IMR-90 (cell line): ENCODE measurements around the gene ISM2. TPM values are rescaled to one million over a fixed set of nuclear protein-coding genes. Genes with fewer than 3 reads are reported as not detected.

ENCODE experiments used
- ATAC-seq: fragments of 200-7000 bp; cut with Tn5 transposase; 2 replicates; pipeline ENCODE4 v1.9.1; 2020; ENCODE audit warnings: low read depth, mild to moderate bottlenecking, moderate library complexity
- BruUV-seq: library from RNA; stranded (reverse); fragments of 400-500 nt; replicated peaks from 2 replicates; lab custom pipeline; 2021; lab: Mats Ljungman, UMichigan
- CTCF ChIA-PET: fragments of 300-600 bp; formaldehyde crosslinking; extraction: SDS; loops from one replicate; lab custom pipeline; 2021; ENCODE audit warnings: antibody characterized with exemption; lab: Yijun Ruan, JAX
- POLR2A ChIA-PET: fragments of 300-600 bp; sonication (Branson Sonifier 250); formaldehyde crosslinking; loops from one replicate; lab custom pipeline; 2022; ENCODE audit warnings: antibody characterized with exemption; ENCODE audit not compliant: unreplicated experiment; lab: Charles Lee
- DNase-seq: peaks from one replicate; pipeline ENCODE4 v3.0.0; 2013
- H2AFZ ChIP-seq: replicated peaks from 2 replicates; pipeline ENCODE3; 2013; ENCODE audit warnings: low read length, mild to moderate bottlenecking; ENCODE audit not compliant: poor library complexity
- H2AK5ac ChIP-seq: 2 replicates; pipeline ENCODE4 v1.6.1; 2013; ENCODE audit warnings: low read depth, low read length, inconsistent platforms
- H2AK9ac ChIP-seq: replicated peaks from 2 replicates; pipeline ENCODE3; 2013; ENCODE audit warnings: mild to moderate bottlenecking, low read depth, low read length, moderate library complexity; ENCODE audit not compliant: poor library complexity
- H2BK120ac ChIP-seq: 2 replicates; pipeline ENCODE4 v1.6.1; 2013; ENCODE audit warnings: low read depth, low read length, inconsistent platforms
- H2BK15ac ChIP-seq: 3 replicates; pipeline ENCODE4 v1.6.1; 2013; ENCODE audit warnings: low read depth, low read length, inconsistent platforms
- H2BK20ac ChIP-seq: 2 replicates; pipeline ENCODE4 v1.6.1; 2013; ENCODE audit warnings: low read depth, mild to moderate bottlenecking, inconsistent platforms, low read length, moderate library complexity
- H2BK5ac ChIP-seq: 2 replicates; pipeline ENCODE4 v1.6.1; 2013; ENCODE audit warnings: mild to moderate bottlenecking, low read depth, low read length, inconsistent platforms; ENCODE audit not compliant: poor library complexity, severe bottlenecking
- H3K14ac ChIP-seq: replicated peaks from 2 replicates; pipeline ENCODE4 v1.6.1; 2013; ENCODE audit warnings: low read depth, low read length, inconsistent platforms
- H3K18ac ChIP-seq: 2 replicates; pipeline ENCODE4 v1.6.1; 2013; ENCODE audit warnings: low read depth, low read length, control low read depth
- H3K23ac ChIP-seq: 2 replicates; pipeline ENCODE4 v1.6.1; 2013; ENCODE audit warnings: low read depth, low read length, inconsistent platforms
- H3K27ac ChIP-seq: 2 replicates; pipeline ENCODE4 v1.5.1; 2013; ENCODE audit warnings: mild to moderate bottlenecking, control low read depth, low read length; ENCODE audit not compliant: insufficient read depth
- H3K27me3 ChIP-seq: 2 replicates; pipeline ENCODE4 v1.6.1; 2013; ENCODE audit warnings: low read length; ENCODE audit not compliant: control insufficient read depth, insufficient read depth
- H3K36me3 ChIP-seq: 2 replicates; pipeline ENCODE4 v1.6.1; 2013; ENCODE audit warnings: low read length, mixed read lengths; ENCODE audit not compliant: control insufficient read depth, insufficient read depth
- H3K4ac ChIP-seq: 2 replicates; pipeline ENCODE4 v1.6.1; 2013; ENCODE audit warnings: low read depth, low read length, inconsistent platforms
- H3K4me1 ChIP-seq: 2 replicates; pipeline ENCODE4 v1.6.1; 2013; ENCODE audit warnings: low read length, mixed read lengths; ENCODE audit not compliant: control insufficient read depth, insufficient read depth
- H3K4me2 ChIP-seq: 2 replicates; pipeline ENCODE4 v1.6.1; 2013; ENCODE audit warnings: low read depth, mild to moderate bottlenecking, control low read depth, low read length, moderate library complexity
- H3K4me3 ChIP-seq: 2 replicates; pipeline ENCODE4 v1.5.1; 2013; ENCODE audit warnings: low read depth, mild to moderate bottlenecking, control low read depth, low read length, moderate library complexity; ENCODE audit not compliant: insufficient read depth
- H3K56ac ChIP-seq: 2 replicates; pipeline ENCODE4 v1.6.1; 2013; ENCODE audit warnings: low read length, inconsistent platforms; ENCODE audit not compliant: insufficient read depth; ENCODE audit errors: extremely low read depth
- H3K79me1 ChIP-seq, 2 experiments: 2 replicates each; pipeline ENCODE4 v1.6.1; 2013; ENCODE audit warnings: low read length in 2 of 2, inconsistent platforms in 1 of 2, low read depth in 1 of 2
- H3K9ac ChIP-seq: 2 replicates; pipeline ENCODE4 v1.6.1; 2013; ENCODE audit warnings: low read depth, low read length, control low read depth
- H3K9me1 ChIP-seq: 2 replicates; pipeline ENCODE4 v1.6.1; 2013; ENCODE audit warnings: low read length, inconsistent platforms; ENCODE audit not compliant: insufficient read depth
- H3K9me3 ChIP-seq: 2 replicates; pipeline ENCODE4 v1.6.1; 2013; ENCODE audit warnings: low read length; ENCODE audit not compliant: control insufficient read depth, insufficient read depth
- H4K20me1 ChIP-seq: 2 replicates; pipeline ENCODE4 v1.6.1; 2013; ENCODE audit warnings: low read length, inconsistent platforms; ENCODE audit not compliant: insufficient read depth
- H4K5ac ChIP-seq: 2 replicates; pipeline ENCODE4 v1.6.1; 2013; ENCODE audit warnings: mild to moderate bottlenecking, low read depth, low read length, control low read depth
- H4K8ac ChIP-seq, 2 experiments: 2 replicates each; pipeline ENCODE4 v1.6.1; 2013; ENCODE audit warnings: low read depth in 2 of 2, low read length in 2 of 2, control low read depth in 1 of 2, inconsistent platforms in 1 of 2
- H4K91ac ChIP-seq: 2 replicates; pipeline ENCODE4 v1.6.1; 2013; ENCODE audit warnings: low read depth, low read length, inconsistent platforms; ENCODE audit not compliant: insufficient read depth
- BHLHE40 ChIP-seq: fragments of 150-350 bp; IDR thresholded peaks from 2 replicates; pipeline ENCODE4 v1.6.1; 2016; ENCODE audit warnings: mild to moderate bottlenecking, low read depth, low read length
- CEBPB ChIP-seq: IDR thresholded peaks from 2 replicates; pipeline ENCODE4 v1.6.1; 2012; ENCODE audit warnings: low read depth, low read length, improper control_type of control experiment
- CTCF ChIP-seq: conservative IDR thresholded peaks from 2 replicates; pipeline ENCODE4 v1.5.1; 2012; ENCODE audit warnings: mild to moderate bottlenecking, low read depth, low read length, improper control_type of control experiment
- MAFK ChIP-seq: IDR thresholded peaks from 2 replicates; pipeline ENCODE4 v1.6.1; 2012; ENCODE audit warnings: low read depth, low read length, improper control_type of control experiment
- MAZ ChIP-seq: IDR thresholded peaks from 2 replicates; pipeline ENCODE4 v1.6.1; 2012; ENCODE audit warnings: low read depth, mild to moderate bottlenecking, low read length, improper control_type of control experiment, moderate library complexity, borderline replicate concordance
- MXI1 ChIP-seq: IDR thresholded peaks from 2 replicates; pipeline ENCODE4 v1.6.1; 2012; ENCODE audit warnings: low read depth, mild to moderate bottlenecking, low read length, moderate library complexity, borderline replicate concordance
- NFE2L2 ChIP-seq: fragments of 150-350 bp; IDR thresholded peaks from 2 replicates; pipeline ENCODE4 v1.6.1; 2016; ENCODE audit warnings: low read depth, mild to moderate bottlenecking, low read length
- POLR2A ChIP-seq: IDR thresholded peaks from 2 replicates; pipeline ENCODE4 v1.6.1; 2012; ENCODE audit warnings: mild to moderate bottlenecking, low read depth, low read length
- RAD21 ChIP-seq: IDR thresholded peaks from 2 replicates; pipeline ENCODE4 v1.6.1; 2012; ENCODE audit warnings: low read length, improper control_type of control experiment
- RCOR1 ChIP-seq: IDR thresholded peaks from 2 replicates; pipeline ENCODE4 v1.6.1; 2012; ENCODE audit warnings: mild to moderate bottlenecking, low read length, improper control_type of control experiment; ENCODE audit not compliant: insufficient replicate concordance
- RFX5 ChIP-seq: IDR thresholded peaks from 2 replicates; pipeline ENCODE4 v1.8.0; 2012; ENCODE audit warnings: low read depth, mild to moderate bottlenecking, low read length, moderate library complexity
- SMC3 ChIP-seq: fragments of 150-350 bp; IDR thresholded peaks from 2 replicates; pipeline ENCODE4 v1.6.1; 2016; ENCODE audit warnings: low read depth, mild to moderate bottlenecking, antibody characterized with exemption, low read length, moderate library complexity
- USF2 ChIP-seq: fragments of 150-350 bp; IDR thresholded peaks from 2 replicates; pipeline ENCODE4 v1.6.1; 2017; ENCODE audit warnings: mild to moderate bottlenecking, antibody characterized with exemption, low read length, low read depth
- WGBS, 2 experiments: methylation state at CpG; one replicate each; pipeline versions ENCODE4 v1.1.5 to v1.1.7; 2013; ENCODE audit warnings: missing lambda C conversion rate in 2 of 2; ENCODE audit not compliant: insufficient read length in 1 of 2; ENCODE audit errors: extremely low coverage in 2 of 2; 5-methylcytosine and 5-hydroxymethylcytosine counted together
- dilution Hi-C: fragments of 300-500 bp; cut with HindIII; formaldehyde crosslinking; loops from one replicate; pipeline ENCODE4 v1.14.3; 2018; ENCODE audit warnings: low sequenced_read_pairs; ENCODE audit not compliant: unreplicated experiment
- in situ Hi-C: fragments of 300-500 bp; cut with MboI; formaldehyde crosslinking; loops from 3 replicates; pipeline ENCODE4 v1.14.3; 2019; ENCODE audit warnings: low sequenced_read_pairs, inconsistent platforms, mixed read lengths
- intact Hi-C: fragments of 100-400 bp; cut with micrococcal nuclease; formaldehyde crosslinking; loops from 2 replicates; pipeline ENCODE4 v1.10.0; 2022
- polyA plus RNA-seq, 3 experiments: library from polyadenylated mRNA; depleted of rRNA; stranded (reverse); fragments of >200 nt; gene quantifications; 2 replicates each; pipeline ENCODE4 v1.2.3, GENCODE V29; 2012; ENCODE audit warnings: low replicate concordance in 1 of 3
- total RNA-seq: library from RNA; depleted of rRNA; stranded (reverse); fragments of >200 nt; gene quantifications from 2 replicates; pipeline ENCODE4 v1.2.3, GENCODE V29; 2012

ISM2 gene
- total and polyA plus RNA-seq, 2 of the 4 experiments (the other 2 are of a cell fraction), result under 0.01 to 0.12 TPM

GRCh38 chr14:77542421-77543239 is 44.0 kb upstream of the ISM2 start:
- Histone ChIP-seq H2BK15ac (no peak overlapping the region), H4K5ac (no peak overlapping the region), H3K18ac (no peak overlapping the region), H4K91ac (no peak overlapping the region), H2BK120ac (no peak overlapping the region; the same call in 1 of the 2 replicates), H3K27me3 (no peaks in the 10 kb centered on the region), H3K4me1 (peaks cover 8% of the 10 kb centered on the region; the same call in 1 of the 2 replicates), H3K23ac (peak overlapping the region; percentile 24; the same call in 1 of the 2 replicates), H3K9ac (no peak overlapping the region), H3K27ac (no peak overlapping the region), H3K4me2 (no peak overlapping the region), H4K20me1 (no peaks in the 10 kb centered on the region), H3K36me3 (peaks cover 16% of the 10 kb centered on the region), H4K8ac (no peak overlapping the region), H3K79me1 (peaks cover 17 to 35% of the 10 kb centered on the region in 2 experiments), H2AFZ (no peak overlapping the region), H3K14ac (no peak overlapping the region), H3K9me3 (no peaks in the 10 kb centered on the region), H2BK5ac (no peak overlapping the region), H2BK20ac (no peak overlapping the region), H3K56ac (0 out of 2 replicates have a peak overlapping the region, but pooled peaks have one; percentile 11), H3K4me3 (no peak overlapping the region), H2AK5ac (no peak overlapping the region), H3K4ac (0 out of 2 replicates have a peak overlapping the region, but pooled peaks have one; percentile 9), H2AK9ac (no peak overlapping the region), H3K9me1 (no peaks in the 10 kb centered on the region)
- dilution Hi-C loops (no loop called here), intact Hi-C loops (no loop called here), in situ Hi-C loops (loop anchor here (10.0 kb wide), 1 partner anchor 248 kb away; no protein-coding TSS in a partner anchor)
- POLR2A ChIA-PET, result no interaction called here
- DNase-seq, result no peak
- no peak for TF ChIP-seq RCOR1
- no peak for TF ChIP-seq RAD21
- no peak for TF ChIP-seq CTCF
- no peak for TF ChIP-seq RFX5
- no peak for TF ChIP-seq POLR2A
- TF ChIP-seq SMC3, result no peak
- no peak for TF ChIP-seq CEBPB
- no peak for TF ChIP-seq MXI1
- no peak for TF ChIP-seq USF2
- TF ChIP-seq NFE2L2, result no peak
- TF ChIP-seq BHLHE40, result no peak
- no peak for TF ChIP-seq MAZ
- TF ChIP-seq MAFK, result no peak
- 56% methylated on average over 7 of the region's 11 CpGs; no CpG with 5 or more reads in 1 of the 2 experiments for WGBS, 2 experiments
- ATAC-seq, result peak; percentile 45
- CTCF ChIA-PET, result interaction anchor here (1.0 kb wide), 2 partner anchors 23 to 83 kb away, joined by 3 read pairs; no protein-coding TSS in a partner anchor
- BruUV-seq, result no TSS peak
